Trophoblast cell (in vitro differentiated cells and primary cell): Measurements from ENCODE around the gene POLE.

Source experiments
- DNase-seq, 2 donors: peaks; one replicate each; pipeline ENCODE4 v3.0.0-alpha.2; 2016
- H2AFZ ChIP-seq: 2 replicates; pipeline ENCODE4 v1.6.1; 2013; ENCODE audit warnings: low read length, moderate library complexity, mild to moderate bottlenecking; ENCODE audit not compliant: insufficient read depth, poor library complexity
- H2AK5ac ChIP-seq: 2 replicates; pipeline ENCODE4 v1.6.1; 2013; ENCODE audit warnings: mild to moderate bottlenecking, low read length
- H2BK120ac ChIP-seq: 2 replicates; pipeline ENCODE4 v1.6.1; 2013; ENCODE audit warnings: low read length, mild to moderate bottlenecking, moderate library complexity; ENCODE audit not compliant: insufficient read depth, poor library complexity
- H2BK12ac ChIP-seq: 2 replicates; pipeline ENCODE4 v1.6.1; 2013; ENCODE audit warnings: mild to moderate bottlenecking, low read length, moderate library complexity
- H2BK5ac ChIP-seq: 2 replicates; pipeline ENCODE4 v1.6.1; 2013; ENCODE audit warnings: low read length, low read depth, moderate library complexity, mild to moderate bottlenecking; ENCODE audit not compliant: poor library complexity
- H3K14ac ChIP-seq: 2 replicates; pipeline ENCODE4 v1.6.1; 2013; ENCODE audit warnings: mild to moderate bottlenecking, low read length
- H3K18ac ChIP-seq: 2 replicates; pipeline ENCODE4 v1.6.1; 2013; ENCODE audit warnings: mild to moderate bottlenecking, low read length
- H3K23ac ChIP-seq: 2 replicates; pipeline ENCODE4 v1.6.1; 2013; ENCODE audit warnings: low read length
- H3K27ac ChIP-seq: 2 replicates; pipeline ENCODE4 v1.5.1; 2013; ENCODE audit warnings: low read depth, mild to moderate bottlenecking, inconsistent platforms, low read length, moderate library complexity
- H3K27me3 ChIP-seq: 2 replicates; pipeline ENCODE4 v1.6.1; 2013; ENCODE audit warnings: inconsistent platforms, mild to moderate bottlenecking, low read length, moderate library complexity; ENCODE audit not compliant: insufficient read depth
- H3K36me3 ChIP-seq, 2 experiments: 1 replicate in 1 of 2; 2 replicates in 1 of 2; pipeline ENCODE4 v1.6.1; 2013; ENCODE audit warnings: low read length in 2 of 2, mild to moderate bottlenecking in 2 of 2, moderate library complexity in 1 of 2; ENCODE audit not compliant: insufficient read depth in 2 of 2, control insufficient read depth in 1 of 2
- H3K4ac ChIP-seq: 2 replicates; pipeline ENCODE4 v1.6.1; 2013; ENCODE audit warnings: low read depth, mild to moderate bottlenecking, low read length, moderate library complexity
- H3K4me1 ChIP-seq, 2 experiments: 1 replicate in 1 of 2; 2 replicates in 1 of 2; pipeline ENCODE4 v1.6.1; 2013; ENCODE audit warnings: low read length in 2 of 2, mild to moderate bottlenecking in 2 of 2, moderate library complexity in 1 of 2; ENCODE audit not compliant: insufficient read depth in 2 of 2, control insufficient read depth in 1 of 2
- H3K4me2 ChIP-seq: 2 replicates; pipeline ENCODE4 v1.6.1; 2013; ENCODE audit warnings: inconsistent platforms, mild to moderate bottlenecking, low read length, moderate library complexity
- H3K4me3 ChIP-seq: 2 replicates; pipeline ENCODE4 v1.5.1; 2013; ENCODE audit warnings: mild to moderate bottlenecking, low read depth, low read length, inconsistent platforms
- H3K79me1 ChIP-seq: one replicate; pipeline ENCODE4 v1.6.1; 2013; ENCODE audit warnings: low read length
- H3K79me2 ChIP-seq: 2 replicates; pipeline ENCODE4 v1.6.1; 2013; ENCODE audit warnings: low read length, mild to moderate bottlenecking; ENCODE audit not compliant: control insufficient read depth, insufficient read depth, poor library complexity
- H3K9ac ChIP-seq: 2 replicates; pipeline ENCODE4 v1.6.1; 2013; ENCODE audit warnings: mild to moderate bottlenecking, low read length
- H3K9me3 ChIP-seq: 2 replicates; pipeline ENCODE4 v1.6.1; 2013; ENCODE audit warnings: low read depth, mild to moderate bottlenecking, control low read depth, inconsistent platforms, low read length; ENCODE audit not compliant: insufficient read depth
- H4K12ac ChIP-seq: 2 replicates; pipeline ENCODE4 v1.6.1; 2013; ENCODE audit warnings: low read depth, mild to moderate bottlenecking, low read length, moderate library complexity
- H4K8ac ChIP-seq: 2 replicates; pipeline ENCODE4 v1.6.1; 2013; ENCODE audit warnings: low read depth, mild to moderate bottlenecking, low read length, moderate library complexity
- H4K91ac ChIP-seq: one replicate; pipeline ENCODE4 v1.6.1; 2013; ENCODE audit warnings: low read depth, mild to moderate bottlenecking, low read length, moderate library complexity
- WGBS: extraction: QIAGEN DNeasy Blood & Tissue Kit; methylation state at CpG from one replicate; pipeline ENCODE4 v1.1.7; 2013; ENCODE audit warnings: missing lambda C conversion rate; ENCODE audit not compliant: insufficient read length, insufficient coverage; ENCODE audit errors: extremely low coverage; 5-methylcytosine and 5-hydroxymethylcytosine counted together

The POLE gene

GRCh38 chr12:132661972-132662371 lies 25.2 kb downstream of the POLE start:
- H3K79me1 ChIP-seq, result no peaks in the 10 kb centered on the region
- H3K23ac ChIP-seq, result no peak overlapping the region
- no peak overlapping the region for H3K9ac ChIP-seq
- no peak overlapping the region for H3K4me3 ChIP-seq
- H4K91ac ChIP-seq, result no peak overlapping the region
- no peak overlapping the region for H3K27ac ChIP-seq
- H3K9me3 ChIP-seq, result peaks cover 6% of the 10 kb centered on the region
- no peak overlapping the region for H2AFZ ChIP-seq
- H3K79me2 ChIP-seq, result no peaks in the 10 kb centered on the region
- H3K4me2 ChIP-seq, result no peak overlapping the region
- no peak overlapping the region for H2BK5ac ChIP-seq
- no peak overlapping the region for H3K4ac ChIP-seq
- H3K36me3 ChIP-seq, result peaks cover 73 to 88% of the 10 kb centered on the region in 2 experiments
- no peak overlapping the region for H3K14ac ChIP-seq
- H2BK12ac ChIP-seq, result no peak overlapping the region
- no peak overlapping the region for H4K8ac ChIP-seq
- H3K4me1 ChIP-seq, result no peaks in the 10 kb centered on the region
- no peaks in the 10 kb centered on the region for H3K27me3 ChIP-seq
- H3K18ac ChIP-seq, result no peak overlapping the region
- no CpG with 5 or more reads among the region's 5 CpGs for WGBS
- no peak overlapping the region for H2AK5ac ChIP-seq
- no peak overlapping the region for H2BK120ac ChIP-seq
- no peak for DNase-seq
- H4K12ac ChIP-seq, result no peak overlapping the region

- H3K79me1 ChIP-seq, result no peaks in the 10 kb centered on the region
- H3K4me2 ChIP-seq, result no peak overlapping the region
- no peak overlapping the region for H3K9ac ChIP-seq
- no peak overlapping the region for H2AFZ ChIP-seq
- no CpG with 5 or more reads among the region's 11 CpGs for WGBS
- no peak overlapping the region for H3K4ac ChIP-seq
- no peak overlapping the region for H3K23ac ChIP-seq
- peaks cover 6% of the 10 kb centered on the region for H3K9me3 ChIP-seq
- H3K79me2 ChIP-seq, result no peaks in the 10 kb centered on the region
- no peak overlapping the region for H3K27ac ChIP-seq
- H2AK5ac ChIP-seq, result no peak overlapping the region
- H3K14ac ChIP-seq, result no peak overlapping the region
- H3K4me1 ChIP-seq, result no peaks in the 10 kb centered on the region
- H3K36me3 ChIP-seq, result peaks cover 69 to 83% of the 10 kb centered on the region in 2 experiments
- no peak overlapping the region for H3K18ac ChIP-seq
- H4K12ac ChIP-seq, result no peak overlapping the region
- DNase-seq, result no peak
- no peak overlapping the region for H2BK5ac ChIP-seq
- no peak overlapping the region for H4K91ac ChIP-seq
- no peak overlapping the region for H4K8ac ChIP-seq
- H3K4me3 ChIP-seq, result no peak overlapping the region
- H2BK120ac ChIP-seq, result no peak overlapping the region
- H3K27me3 ChIP-seq, result no peaks in the 10 kb centered on the region
- H2BK12ac ChIP-seq, result no peak overlapping the region
Observed at GRCh38 chr12:132660996-132661395, 26.1 kb downstream of the POLE start.

GRCh38 chr12:132660052-132660451 lies 27.1 kb downstream of the POLE start:
- H4K91ac ChIP-seq, result no peak overlapping the region
- no peaks in the 10 kb centered on the region for H3K79me2 ChIP-seq
- no peak for DNase-seq
- no peak overlapping the region for H3K9ac ChIP-seq
- H3K4me3 ChIP-seq, result no peak overlapping the region
- no peak overlapping the region for H3K18ac ChIP-seq
- peaks cover 67 to 79% of the 10 kb centered on the region in 2 experiments for H3K36me3 ChIP-seq
- no peak overlapping the region for H3K23ac ChIP-seq
- H2AFZ ChIP-seq, result no peak overlapping the region
- H3K27ac ChIP-seq, result no peak overlapping the region
- peaks cover 4% of the 10 kb centered on the region for H3K9me3 ChIP-seq
- H3K4ac ChIP-seq, result no peak overlapping the region
- H3K4me1 ChIP-seq, result no peaks in the 10 kb centered on the region
- no peak overlapping the region for H2AK5ac ChIP-seq
- H3K4me2 ChIP-seq, result no peak overlapping the region
- H3K79me1 ChIP-seq, result no peaks in the 10 kb centered on the region
- H2BK12ac ChIP-seq, result no peak overlapping the region
- no peak overlapping the region for H4K12ac ChIP-seq
- no CpG with 5 or more reads among the region's 5 CpGs for WGBS
- no peak overlapping the region for H3K14ac ChIP-seq
- no peak overlapping the region for H2BK5ac ChIP-seq
- no peak overlapping the region for H2BK120ac ChIP-seq
- no peak overlapping the region for H4K8ac ChIP-seq
- H3K27me3 ChIP-seq, result no peaks in the 10 kb centered on the region

GRCh38 chr12:132659146-132659545 lies 28.0 kb downstream of the POLE start:
- Histone ChIP-seq H3K23ac (no peak overlapping the region), H3K18ac (no peak overlapping the region), H3K9ac (no peak overlapping the region), H3K36me3 (peaks cover 63 to 75% of the 10 kb centered on the region in 2 experiments), H3K4me3 (no peak overlapping the region), H3K14ac (no peak overlapping the region), H3K79me2 (no peaks in the 10 kb centered on the region), H3K27ac (no peak overlapping the region), H3K27me3 (no peaks in the 10 kb centered on the region), H2AFZ (no peak overlapping the region), H3K79me1 (no peaks in the 10 kb centered on the region), H3K9me3 (peaks cover 3% of the 10 kb centered on the region), H2BK12ac (no peak overlapping the region), H2AK5ac (no peak overlapping the region), H4K8ac (no peak overlapping the region), H2BK5ac (no peak overlapping the region), H3K4me2 (no peak overlapping the region), H3K4me1 (no peaks in the 10 kb centered on the region), H4K12ac (no peak overlapping the region), H3K4ac (no peak overlapping the region), H4K91ac (no peak overlapping the region), H2BK120ac (no peak overlapping the region)
- no peak for DNase-seq
- no CpG with 5 or more reads among the region's 16 CpGs for WGBS
